GM19099 (cell line): ENCODE results near the gene SGK1.

Source experiments
- POLR2A ChIP-seq: IDR thresholded peaks from 3 replicates; pipeline ENCODE4 v1.6.1; 2011; ENCODE audit warnings: low read depth; ENCODE audit not compliant: insufficient read length; ENCODE audit errors: extremely low read depth

SGK1 gene

DNA sequence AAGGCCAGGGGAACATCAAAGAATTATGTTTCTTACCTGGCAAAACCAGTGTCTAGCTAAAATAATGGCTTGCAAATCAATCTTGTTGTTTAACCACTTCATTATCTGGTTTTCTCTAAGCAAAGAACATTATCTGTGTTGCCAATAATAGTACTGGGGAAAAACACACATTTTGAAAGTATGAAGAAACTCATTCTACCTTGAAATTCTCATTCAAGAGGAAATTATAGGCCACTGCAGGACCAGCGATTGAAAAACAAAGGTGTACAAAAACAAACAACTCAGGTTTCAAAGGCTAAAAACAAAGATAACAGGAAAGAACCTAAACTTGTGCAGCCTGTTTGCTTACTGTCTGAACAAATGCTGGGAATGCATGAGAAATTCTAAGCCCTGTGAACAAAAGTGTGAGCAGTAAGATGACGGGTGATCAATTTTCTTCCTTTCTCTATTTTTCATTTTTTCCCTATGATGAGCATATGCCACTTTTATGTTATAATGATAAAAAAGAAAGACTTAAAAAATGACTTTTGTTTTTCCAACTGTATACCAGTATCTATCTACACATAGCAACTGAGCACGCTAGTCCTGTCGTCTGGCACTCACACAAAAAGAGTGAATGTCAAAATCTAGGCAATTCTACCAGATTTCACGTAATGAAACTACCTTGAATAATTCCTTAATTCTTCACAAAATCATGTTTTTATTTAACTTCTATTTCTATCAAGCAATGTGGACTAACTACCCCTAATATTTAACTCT is 117.9 kb downstream of the SGK1 start:
- no peak for TF ChIP-seq POLR2A

DNA sequence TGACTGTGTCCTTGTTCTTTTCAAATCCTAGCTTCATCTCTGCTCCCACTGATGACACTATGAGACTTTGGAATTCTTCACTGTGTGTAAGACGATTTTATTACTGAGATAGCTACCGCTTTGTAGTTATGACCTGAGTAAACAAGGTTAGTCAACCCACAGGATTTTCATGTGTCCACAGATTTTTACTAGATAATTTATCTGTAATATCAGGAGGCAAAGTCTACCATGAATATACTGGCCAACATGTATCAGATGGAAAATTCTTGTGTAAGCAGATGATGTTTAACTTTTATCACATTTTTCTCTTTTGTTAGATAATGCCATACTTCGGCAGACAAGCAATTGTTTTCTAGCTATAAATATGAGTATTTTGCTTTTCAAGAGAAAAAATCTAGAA is 119.8 kb downstream of the SGK1 start:
- no peak for TF ChIP-seq POLR2A

DNA sequence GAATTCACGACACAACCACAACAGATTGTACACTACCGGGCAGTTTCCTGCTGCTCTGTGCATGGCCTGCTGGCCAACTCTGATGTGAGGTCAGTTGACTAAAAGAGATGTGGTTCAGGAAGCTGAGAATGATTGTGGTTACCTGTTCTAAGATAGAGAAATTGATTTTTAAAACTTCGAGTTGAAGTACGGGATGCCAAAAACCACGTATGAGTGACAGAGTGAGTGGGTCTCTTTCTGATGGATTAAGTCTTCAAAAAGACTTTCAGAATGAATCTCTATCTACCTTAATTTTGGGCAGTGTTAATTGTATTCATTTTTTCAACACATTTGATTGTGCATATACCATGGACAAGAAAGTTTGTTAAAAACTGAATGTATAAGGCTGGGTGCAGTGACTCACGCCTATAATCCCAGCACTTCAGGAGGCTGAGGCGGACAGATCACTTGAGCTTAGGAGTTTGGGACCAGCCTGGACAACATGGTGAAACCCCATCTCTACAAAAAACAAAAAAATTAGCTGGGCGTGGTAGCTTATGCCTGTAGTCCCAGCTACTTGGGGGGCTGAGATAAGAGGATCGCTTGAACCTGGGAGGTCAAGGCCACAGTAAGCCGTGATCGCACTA is 121.2 kb downstream of the SGK1 start:
- TF ChIP-seq POLR2A = no peak

DNA sequence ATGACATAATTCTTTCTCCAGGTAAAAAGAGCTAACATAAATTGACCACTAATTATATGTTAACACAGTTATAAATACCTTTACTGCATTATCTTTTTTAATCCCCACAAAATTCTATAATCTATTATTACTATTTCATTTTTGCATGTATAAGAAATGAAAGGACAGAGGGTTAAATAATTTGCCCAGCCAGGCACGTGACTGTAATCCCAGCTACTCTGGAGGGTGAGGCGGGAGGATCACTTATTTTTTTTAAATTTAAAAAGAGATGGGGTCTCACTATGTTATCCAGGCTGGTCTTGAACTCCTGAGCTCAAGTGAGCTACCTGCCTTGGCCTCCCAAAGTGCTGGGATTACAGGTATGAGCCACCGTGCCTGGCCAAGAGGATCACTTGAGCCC is 121.9 kb downstream of the SGK1 start:
- no peak for TF ChIP-seq POLR2A

DNA sequence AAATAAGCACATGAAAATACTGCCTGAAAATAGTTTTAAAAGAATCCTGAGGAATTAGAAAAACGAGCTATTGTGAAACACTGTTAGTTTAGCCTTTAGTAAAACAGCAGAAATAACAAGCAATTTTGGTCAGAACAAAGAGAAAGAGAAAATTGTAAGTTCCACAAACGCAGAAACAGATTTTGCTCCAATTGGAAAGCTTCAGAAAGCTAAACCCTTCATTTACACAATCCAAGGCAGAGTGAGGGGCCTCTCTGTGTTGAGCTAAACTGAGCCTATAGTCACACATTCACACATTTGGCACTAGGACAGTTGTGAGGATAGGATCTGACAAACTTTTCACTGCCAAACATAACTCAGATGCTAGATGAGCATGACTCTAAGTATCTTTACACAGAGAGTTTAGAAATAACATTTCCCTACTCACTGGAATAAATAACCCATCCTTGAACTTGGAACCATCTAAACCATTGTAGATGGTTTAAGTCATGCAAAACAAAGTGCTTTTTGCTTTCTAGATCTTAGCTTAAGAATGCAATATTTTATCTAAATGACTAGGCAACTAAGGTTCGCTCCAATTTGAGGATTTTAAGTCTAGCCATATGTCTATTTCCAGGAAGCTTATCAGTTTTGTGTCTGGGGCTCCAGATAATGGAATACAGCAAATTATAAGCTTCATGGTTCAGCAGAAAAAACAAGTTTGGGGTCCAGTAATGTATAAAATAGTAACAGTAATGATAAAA is 122.6 kb downstream of the SGK1 start:
- no peak for TF ChIP-seq POLR2A

DNA sequence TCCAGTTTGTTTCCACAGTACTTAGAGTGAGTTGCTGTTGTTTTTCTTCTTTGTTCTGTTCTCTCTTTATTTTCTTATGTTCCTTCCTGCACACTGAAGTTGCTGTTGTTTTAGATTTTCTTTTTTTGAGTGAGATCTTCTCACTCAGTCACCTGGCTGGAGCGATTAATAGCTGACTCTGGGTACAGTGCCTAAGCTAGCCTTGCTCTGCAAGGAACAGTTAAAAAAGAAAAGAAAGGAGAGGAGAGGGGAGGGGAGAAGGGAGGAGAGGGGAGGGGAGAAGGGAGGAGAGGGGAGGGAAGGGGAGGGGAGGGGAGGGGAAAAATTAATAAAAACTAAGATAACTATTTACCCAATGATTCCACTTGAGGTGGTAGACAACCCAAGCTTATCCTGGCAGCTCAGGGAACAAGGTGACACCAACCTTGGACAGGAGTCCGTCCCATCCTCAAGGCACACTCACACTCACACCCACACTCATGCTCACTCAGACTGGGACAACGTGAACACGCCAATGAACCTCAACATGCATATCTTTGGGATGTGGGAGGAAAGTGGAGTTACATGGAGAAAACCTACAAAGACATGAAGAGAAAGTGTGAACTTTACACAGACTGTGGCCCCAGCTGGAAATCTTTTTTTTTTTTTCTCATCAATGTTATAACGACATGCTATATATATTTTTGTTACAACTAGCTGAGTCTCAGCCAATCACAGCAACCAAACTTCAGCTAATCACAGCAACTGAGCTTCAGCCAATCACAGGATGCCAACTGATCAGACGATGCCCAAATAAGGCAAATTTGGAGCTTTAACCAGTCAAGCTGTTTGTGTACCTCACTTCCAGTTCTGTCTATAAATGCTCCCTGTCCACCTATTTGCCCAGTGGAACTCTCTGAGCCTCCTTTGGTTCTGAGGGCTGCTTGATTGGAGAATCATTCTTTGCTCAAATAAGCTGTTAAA is 124.1 kb downstream of the SGK1 start:
- no peak for TF ChIP-seq POLR2A

DNA sequence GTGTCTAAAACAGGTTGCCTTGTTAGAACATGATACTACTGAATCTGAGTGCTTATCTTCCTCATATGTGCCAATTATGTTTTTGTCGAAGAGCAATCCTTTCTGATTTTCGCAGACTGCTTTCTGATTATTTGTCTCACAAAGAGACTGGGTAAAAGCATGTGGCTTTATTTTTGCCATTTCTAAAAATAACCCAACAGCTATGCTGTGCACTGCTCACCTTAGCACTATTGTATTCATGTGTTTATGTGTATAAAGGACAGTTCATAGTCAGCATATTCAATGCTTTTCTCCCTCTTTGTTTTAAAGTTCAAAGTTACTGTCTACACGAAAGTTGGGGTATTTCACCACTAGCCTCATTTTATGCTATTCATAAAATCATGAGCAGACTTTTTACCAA is 127.0 kb downstream of the SGK1 start:
- TF ChIP-seq POLR2A = no peak

DNA sequence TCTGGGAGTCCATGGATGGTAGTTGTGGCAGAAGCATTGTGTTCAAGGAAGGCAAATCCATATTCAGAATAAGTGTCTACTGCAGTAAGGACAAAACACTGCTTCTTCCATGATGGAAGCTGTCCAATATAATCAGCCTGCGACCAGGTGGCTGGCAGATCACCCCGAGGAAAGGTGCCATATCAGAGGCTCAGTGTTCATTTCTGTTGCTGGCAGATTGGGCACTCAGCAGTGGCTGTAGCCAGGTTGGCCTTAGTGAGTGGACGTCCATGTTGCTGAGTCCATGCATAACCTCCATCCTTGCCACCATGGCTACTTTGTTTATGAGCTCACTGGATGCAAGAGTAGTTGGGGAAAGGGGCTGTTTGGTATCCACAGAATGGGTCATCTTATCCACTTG is 130.2 kb downstream of the SGK1 start:
- TF ChIP-seq POLR2A = no peak

DNA sequence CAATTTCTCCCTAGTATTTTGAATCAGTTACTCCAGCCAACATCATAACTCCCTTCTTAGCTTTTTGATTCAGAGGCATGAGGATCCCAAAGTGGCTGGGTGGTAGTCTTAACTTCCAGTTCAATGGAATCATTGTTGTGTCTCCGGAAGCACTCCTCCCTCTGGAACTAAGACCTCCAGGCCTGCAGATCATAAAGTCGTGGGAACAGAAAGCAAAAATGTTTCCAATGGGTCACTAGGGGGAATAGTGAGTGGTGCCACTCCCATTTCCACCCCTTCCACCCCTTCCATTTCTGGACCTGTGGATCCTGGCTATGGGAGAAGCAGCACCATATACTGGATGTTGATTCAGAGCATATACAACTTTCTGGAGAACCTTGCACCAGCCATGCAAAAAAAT is 130.8 kb downstream of the SGK1 start:
- no peak for TF ChIP-seq POLR2A

DNA sequence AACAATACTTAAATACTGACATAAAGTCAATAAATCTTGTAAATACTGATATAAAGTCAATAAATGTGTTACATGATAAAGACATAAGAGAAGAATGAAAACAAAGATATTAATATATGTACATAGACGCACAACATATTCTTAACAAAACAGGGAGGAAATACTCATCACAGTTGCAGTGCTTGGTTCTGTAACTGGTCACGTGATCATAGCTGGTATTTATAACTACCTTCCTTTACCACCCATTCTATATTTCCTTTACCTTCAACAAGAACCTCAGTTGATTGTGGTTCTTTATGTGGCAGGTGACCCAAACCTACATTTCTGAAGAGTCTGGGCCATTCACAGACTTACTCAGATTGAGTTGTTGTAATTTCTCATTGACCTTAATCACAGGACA is 131.6 kb downstream of the SGK1 start:
- no peak for TF ChIP-seq POLR2A

DNA sequence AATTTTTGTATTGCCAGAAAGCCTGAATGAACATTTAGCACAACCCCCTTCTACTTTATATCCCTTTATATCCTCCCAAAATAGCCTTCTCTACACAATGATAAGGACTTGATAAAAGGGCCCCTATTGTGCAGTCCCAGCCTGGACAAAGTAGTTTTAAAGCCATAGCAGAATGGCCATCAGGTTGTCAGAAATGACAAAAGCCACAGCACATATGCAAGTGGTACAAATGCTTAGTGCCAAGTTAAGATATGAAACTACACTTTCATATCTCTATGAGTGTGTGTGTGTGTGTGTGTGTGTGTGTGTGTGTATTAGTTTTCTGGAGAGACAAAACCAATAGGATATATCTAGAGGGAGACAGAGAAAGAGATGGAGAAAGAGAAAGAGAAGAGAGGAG is 132.6 kb downstream of the SGK1 start:
- TF ChIP-seq POLR2A = no peak

DNA sequence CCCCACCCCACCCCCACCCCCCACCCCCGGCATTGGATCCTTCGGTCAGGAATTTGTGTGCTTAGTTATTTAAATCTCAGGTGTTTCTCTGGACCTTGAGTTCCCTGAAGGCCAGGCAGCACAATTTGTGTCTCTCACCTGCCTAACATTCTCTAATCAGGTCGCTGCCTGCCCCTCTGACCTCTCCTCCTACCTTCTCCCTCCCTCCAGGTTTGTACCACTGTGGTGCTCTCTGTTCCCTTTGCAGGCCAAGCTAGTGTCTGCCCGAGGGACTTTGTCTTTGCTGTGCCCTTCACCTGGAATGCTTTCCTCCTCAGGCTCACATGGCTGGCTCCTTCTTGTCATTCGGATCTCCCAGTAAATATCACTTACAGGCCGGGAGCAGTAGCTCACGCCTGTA is 134.1 kb downstream of the SGK1 start:
- no peak for TF ChIP-seq POLR2A

DNA sequence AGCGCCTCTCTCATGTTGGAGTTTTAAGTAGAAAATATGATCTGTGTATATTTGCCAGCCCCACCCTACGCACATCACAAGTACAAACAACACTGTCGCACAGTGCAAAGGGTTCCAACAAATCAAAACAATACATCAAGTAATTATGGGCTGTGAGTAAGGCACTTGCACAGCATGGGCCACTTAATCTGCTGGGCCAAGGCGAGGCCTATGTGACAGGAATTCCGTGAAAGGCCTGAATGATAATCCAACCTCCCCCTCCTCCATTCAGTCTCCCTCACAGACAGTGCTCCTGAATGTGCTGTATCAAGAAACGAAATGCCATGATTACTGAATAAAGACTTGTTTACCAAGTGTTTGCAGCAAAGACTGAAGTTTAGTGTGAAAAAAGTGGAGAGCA is 135.4 kb downstream of the SGK1 start:
- no peak for TF ChIP-seq POLR2A

DNA sequence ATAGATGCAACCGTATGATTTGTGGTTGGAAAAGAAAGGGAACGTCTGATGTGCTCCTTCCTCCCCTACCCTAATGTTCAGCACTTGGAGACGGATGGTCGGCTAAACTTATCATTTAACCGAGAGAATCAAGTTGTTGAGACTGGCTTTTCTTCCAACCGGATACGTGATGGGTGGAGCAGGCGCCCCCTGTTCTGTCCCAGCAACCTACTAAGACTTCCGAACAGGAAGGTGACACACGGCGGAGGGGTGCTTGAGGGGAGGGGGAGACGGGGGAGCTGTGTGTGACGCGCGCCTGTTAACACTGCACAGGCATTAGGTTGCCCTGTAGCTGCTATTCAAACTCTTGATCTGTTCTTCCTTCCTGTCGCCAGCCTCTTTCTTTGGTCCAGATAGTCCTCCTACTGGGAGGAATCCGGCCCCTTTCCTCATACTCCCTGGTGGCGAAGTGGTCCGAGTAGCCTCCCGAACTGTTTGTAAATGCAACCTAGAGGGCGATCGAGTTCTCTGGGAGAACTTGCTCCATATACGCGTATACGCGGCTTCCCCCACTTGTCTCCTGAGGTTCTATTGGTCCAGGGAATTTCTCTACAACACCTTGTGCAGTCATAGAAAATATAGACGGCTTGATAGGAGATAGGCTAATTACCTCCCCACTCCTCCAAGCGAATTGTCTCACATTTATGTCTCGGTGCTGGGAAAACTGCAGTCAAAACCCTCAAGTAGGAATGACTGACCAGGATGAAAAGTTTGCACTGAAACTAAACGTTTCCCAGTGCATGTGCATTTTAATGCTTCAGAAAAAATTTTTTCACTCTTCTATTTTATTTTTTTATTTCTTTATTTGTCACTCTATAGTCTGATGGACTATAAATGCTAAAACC is 139.5 kb downstream of the SGK1 start:
- no peak for TF ChIP-seq POLR2A

DNA sequence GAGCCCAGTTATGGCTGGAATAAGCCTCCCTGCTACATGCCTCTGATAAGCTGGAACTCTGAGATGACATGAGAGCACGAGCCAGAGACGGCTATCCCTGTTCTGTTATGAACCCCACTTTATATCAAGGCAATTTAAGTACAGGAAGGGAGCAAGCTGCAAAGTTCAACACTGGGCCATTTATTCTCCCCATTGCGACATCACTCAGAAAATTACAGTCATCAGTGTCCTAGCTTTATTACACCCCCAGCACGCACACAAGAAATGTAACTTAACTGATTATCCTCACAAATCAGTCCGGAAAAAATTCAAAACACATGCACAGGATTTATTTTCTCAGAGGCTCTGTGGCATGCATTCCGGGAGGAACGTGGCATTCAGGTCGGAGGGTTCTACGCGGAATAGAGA is 140.2 kb downstream of the SGK1 start:
- TF ChIP-seq POLR2A = no peak

DNA sequence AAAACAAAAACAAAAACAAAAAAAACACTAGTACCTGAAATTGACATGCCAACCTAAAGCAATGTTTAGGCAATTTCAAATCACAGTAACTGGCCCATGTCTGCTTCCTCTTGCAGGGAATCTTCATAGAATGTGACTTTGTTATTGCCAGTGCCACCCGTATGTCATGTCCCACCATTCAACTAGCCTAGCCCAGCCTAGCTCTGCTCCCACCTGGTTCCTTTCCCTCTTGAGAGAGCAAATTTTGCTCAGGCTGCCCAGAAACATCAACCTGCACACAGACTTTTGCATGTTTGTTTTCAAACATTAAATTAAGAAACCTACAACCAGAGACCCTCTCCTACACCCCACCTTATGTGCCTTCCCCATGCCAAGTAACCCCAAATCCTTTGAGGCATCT is 140.7 kb downstream of the SGK1 start:
- no peak for TF ChIP-seq POLR2A
